Nephron (organoid): Measurements from ENCODE around the gene ARHGEF12.

Experiments
- H3K27ac Mint-ChIP-seq, 3 experiments: 2 replicates each; pipeline ENCODE4 v1.8.0; 2020; ENCODE audit warnings: mixed read lengths in 3 of 3, mild to moderate bottlenecking in 2 of 3, moderate library complexity in 1 of 3
- H3K27me3 Mint-ChIP-seq: 2 replicates; pipeline ENCODE4 v1.8.0; 2021; ENCODE audit warnings: low read depth, mild to moderate bottlenecking, moderate library complexity, mixed read lengths
- H3K36me3 Mint-ChIP-seq: 2 replicates; pipeline ENCODE4 v1.8.0; 2020; ENCODE audit warnings: low read depth, mixed read lengths
- H3K4me1 Mint-ChIP-seq: 2 replicates; pipeline ENCODE4 v1.8.0; 2020; ENCODE audit warnings: mixed read lengths
- H3K4me3 Mint-ChIP-seq, 3 experiments: 2 replicates each; pipeline ENCODE4 v1.8.0; 2020; ENCODE audit warnings: mild to moderate bottlenecking in 3 of 3, mixed read lengths in 3 of 3, moderate library complexity in 2 of 3
- H3K9me3 Mint-ChIP-seq: 2 replicates; pipeline ENCODE4 v1.8.0; 2020; ENCODE audit warnings: mixed read lengths
- CTCF ChIP-seq, 3 experiments: fragments of 200-600 bp; sonication (generic); IDR thresholded peaks; one replicate each; pipeline ENCODE4 v1.5.0; 2021; ENCODE audit warnings: antibody characterized with exemption in 3 of 3; ENCODE audit not compliant: unreplicated experiment in 3 of 3

The ARHGEF12 gene

GRCh38 chr11:120532832-120533196 is 196.6 kb downstream of the ARHGEF12 start:
- Mint-ChIP-seq H3K27me3 (peaks cover 40% of the 10 kb centered on the region), H3K27ac (peak overlapping the region; percentile 13 to 41 (median 21)), H3K9me3 (no peaks in the 10 kb centered on the region), H3K4me1 (peaks cover 9% of the 10 kb centered on the region), H3K36me3 (no peaks in the 10 kb centered on the region), H3K4me3 (peak overlapping the region in 1 of 3 experiments; percentile 0)
- TF ChIP-seq CTCF (IDR thresholded peaks at IDR 0.05; ENCODE audit: unreplicated experiment in 3 of 3): no peak

- Mint-ChIP-seq H3K9me3 (no peaks in the 10 kb centered on the region), H3K4me1 (peaks cover 23% of the 10 kb centered on the region), H3K27me3 (peaks cover 21% of the 10 kb centered on the region), H3K27ac (no peak overlapping the region), H3K4me3 (no peak overlapping the region), H3K36me3 (no peaks in the 10 kb centered on the region)
- no peak for TF ChIP-seq CTCF (IDR thresholded peaks at IDR 0.05; ENCODE audit: unreplicated experiment in 3 of 3)
These were observed 200.0 kb downstream of the ARHGEF12 start for GRCh38 chr11:120536091-120536796.

GRCh38 chr11:120536797-120537169 is 200.6 kb downstream of the ARHGEF12 start:
- Mint-ChIP-seq H3K36me3 (no peaks in the 10 kb centered on the region), H3K4me3 (no peak overlapping the region), H3K9me3 (no peaks in the 10 kb centered on the region), H3K27ac (no peak overlapping the region), H3K27me3 (peaks cover 21% of the 10 kb centered on the region), H3K4me1 (peaks cover 23% of the 10 kb centered on the region)
- TF ChIP-seq CTCF (IDR thresholded peaks at IDR 0.05; ENCODE audit: unreplicated experiment in 3 of 3): no peak

GRCh38 chr11:120537996-120538395 is 201.8 kb downstream of the ARHGEF12 start:
- Mint-ChIP-seq H3K4me3 (no peak overlapping the region), H3K27me3 (peaks cover 17% of the 10 kb centered on the region), H3K36me3 (no peaks in the 10 kb centered on the region), H3K9me3 (peaks cover 6% of the 10 kb centered on the region), H3K27ac (no peak overlapping the region), H3K4me1 (peaks cover 15% of the 10 kb centered on the region)
- TF ChIP-seq CTCF (IDR thresholded peaks at IDR 0.05; ENCODE audit: unreplicated experiment in 3 of 3): no peak

GRCh38 chr11:120538707-120539106 is 202.5 kb downstream of the ARHGEF12 start:
- H3K4me3 Mint-ChIP-seq: no peak overlapping the region
- no peak for TF ChIP-seq CTCF (IDR thresholded peaks at IDR 0.05; ENCODE audit: unreplicated experiment in 3 of 3)
- no peaks in the 10 kb centered on the region for H3K36me3 Mint-ChIP-seq
- H3K9me3 Mint-ChIP-seq: peaks cover 6% of the 10 kb centered on the region
- H3K27ac Mint-ChIP-seq: no peak overlapping the region
- H3K27me3 Mint-ChIP-seq: peaks cover 17% of the 10 kb centered on the region
- peaks cover 14% of the 10 kb centered on the region for H3K4me1 Mint-ChIP-seq
